Testis (tissue), 2 donors: ENCODE results near the gene DNAJC18.

Experiments used
- POLR2A ChIP-seq: fragments of 450-650 bp; IDR thresholded peaks from one replicate; pipeline ENCODE4 v1.6.1; 2017; ENCODE audit warnings: antibody characterized with exemption, mild to moderate bottlenecking, moderate library complexity
- TF ChIP-seq, protein P1 (sequence below), 3 experiments: fragments of 450-650 bp in 2 of 3; fragments of 200-600 bp in 1 of 3; sonication (generic) in 1 of 3; IDR thresholded peaks; one replicate each; pipeline ENCODE4 v1.5.1; 2016 to 2019; ENCODE audit warnings: antibody characterized with exemption in 3 of 3, mild to moderate bottlenecking in 2 of 3, moderate library complexity in 1 of 3

GRCh38 chr5:139415869-139416268 is 23.5 kb downstream of the DNAJC18 start:
- TF ChIP-seq, protein P1, sequence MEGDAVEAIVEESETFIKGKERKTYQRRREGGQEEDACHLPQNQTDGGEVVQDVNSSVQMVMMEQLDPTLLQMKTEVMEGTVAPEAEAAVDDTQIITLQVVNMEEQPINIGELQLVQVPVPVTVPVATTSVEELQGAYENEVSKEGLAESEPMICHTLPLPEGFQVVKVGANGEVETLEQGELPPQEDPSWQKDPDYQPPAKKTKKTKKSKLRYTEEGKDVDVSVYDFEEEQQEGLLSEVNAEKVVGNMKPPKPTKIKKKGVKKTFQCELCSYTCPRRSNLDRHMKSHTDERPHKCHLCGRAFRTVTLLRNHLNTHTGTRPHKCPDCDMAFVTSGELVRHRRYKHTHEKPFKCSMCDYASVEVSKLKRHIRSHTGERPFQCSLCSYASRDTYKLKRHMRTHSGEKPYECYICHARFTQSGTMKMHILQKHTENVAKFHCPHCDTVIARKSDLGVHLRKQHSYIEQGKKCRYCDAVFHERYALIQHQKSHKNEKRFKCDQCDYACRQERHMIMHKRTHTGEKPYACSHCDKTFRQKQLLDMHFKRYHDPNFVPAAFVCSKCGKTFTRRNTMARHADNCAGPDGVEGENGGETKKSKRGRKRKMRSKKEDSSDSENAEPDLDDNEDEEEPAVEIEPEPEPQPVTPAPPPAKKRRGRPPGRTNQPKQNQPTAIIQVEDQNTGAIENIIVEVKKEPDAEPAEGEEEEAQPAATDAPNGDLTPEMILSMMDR (IDR thresholded peaks at IDR 0.05), result no peak
- no peak for TF ChIP-seq POLR2A
